HepG2 (cell line): ENCODE measurements around the gene GPRC5B. TPM values are rescaled to one million over a fixed set of nuclear protein-coding genes. Genes with fewer than 3 reads are reported as not detected.
A peak's percentile ranks its signal among the peaks of the same experiment; 100 is the strongest.

Experiments used
- BATF2 ChIP-seq: sonication (generic); formaldehyde crosslinking; IDR thresholded peaks from 2 replicates; pipeline ENCODE4 v1.8.0; 2022; ENCODE audit warnings: mild to moderate bottlenecking, missing genetic modification reagents, moderate library complexity
- GFI1 ChIP-seq: sonication (generic); formaldehyde crosslinking; IDR thresholded peaks from 2 replicates; pipeline ENCODE4 v1.5.0; 2020; ENCODE audit warnings: missing genetic modification reagents, mild to moderate bottlenecking, borderline replicate concordance
- GLMP ChIP-seq: sonication (generic); formaldehyde crosslinking; IDR thresholded peaks from 2 replicates; pipeline ENCODE4 v1.9.0; 2021; ENCODE audit warnings: missing genetic modification reagents, mild to moderate bottlenecking, borderline replicate concordance
- GRHL1 ChIP-seq: sonication (generic); formaldehyde crosslinking; conservative IDR thresholded peaks from 2 replicates; pipeline ENCODE4 v1.8.0; 2022; ENCODE audit warnings: missing genetic modification reagents
- IRX3 ChIP-seq: sonication (generic); formaldehyde crosslinking; IDR thresholded peaks from 2 replicates; pipeline ENCODE4 v1.8.1; 2023; ENCODE audit warnings: mild to moderate bottlenecking, low read depth, missing genetic modification reagents, borderline replicate concordance
- MAFF ChIP-seq: IDR thresholded peaks from 2 replicates; pipeline ENCODE4 v1.6.1; 2011; ENCODE audit warnings: low read depth, low read length, improper control_type of control experiment
- PHB2 ChIP-seq: fragments of 450-650 bp; IDR thresholded peaks from 2 replicates; pipeline ENCODE4 v1.6.1; 2018; ENCODE audit not compliant: partially characterized antibody
- SKI ChIP-seq: fragments of 450-650 bp; IDR thresholded peaks from one replicate; pipeline ENCODE4 v1.6.1; 2018; ENCODE audit warnings: mild to moderate bottlenecking; ENCODE audit not compliant: partially characterized antibody
- SNAI1 ChIP-seq: sonication (generic); formaldehyde crosslinking; IDR thresholded peaks from 2 replicates; pipeline ENCODE4 v1.5.0; 2020; ENCODE audit warnings: mild to moderate bottlenecking, missing genetic modification reagents, borderline replicate concordance
- SP1 ChIP-seq, 2 experiments: fragments of 450-650 bp in 1 of 2; sonication (generic) in 1 of 2; formaldehyde crosslinking in 1 of 2; IDR thresholded peaks; 2 replicates each; pipeline versions ENCODE4 v1.4.0 to v1.6.1; 2016 to 2020; ENCODE audit warnings: missing genetic modification reagents in 1 of 2
- ZNF20 ChIP-seq: sonication (generic); formaldehyde crosslinking; IDR thresholded peaks from 2 replicates; pipeline ENCODE4 v1.4.0; 2020; ENCODE audit warnings: mild to moderate bottlenecking, moderate library complexity, missing genetic modification reagents
- ZNF503 ChIP-seq: sonication (generic); formaldehyde crosslinking; IDR thresholded peaks from 2 replicates; pipeline ENCODE4 v1.4.0; 2020; ENCODE audit warnings: missing genetic modification reagents
- ZNF567 ChIP-seq: sonication (generic); formaldehyde crosslinking; IDR thresholded peaks from 2 replicates; pipeline ENCODE4 v1.8.1; 2023; ENCODE audit warnings: mild to moderate bottlenecking, missing genetic modification reagents, borderline replicate concordance
- ZNF629 ChIP-seq: sonication (generic); formaldehyde crosslinking; conservative IDR thresholded peaks from 2 replicates; pipeline ENCODE4 v1.5.0; 2020; ENCODE audit warnings: missing genetic modification reagents
- ZNF7 ChIP-seq: IDR thresholded peaks from 2 replicates; pipeline ENCODE4 v1.6.1; 2016; ENCODE audit warnings: missing biosample characterization, missing genetic modification reagents
- ZNF710 ChIP-seq: sonication (generic); formaldehyde crosslinking; IDR thresholded peaks from 2 replicates; pipeline ENCODE4 v1.5.0; 2020; ENCODE audit warnings: mild to moderate bottlenecking, missing genetic modification reagents, borderline replicate concordance
- ZSCAN22 ChIP-seq: sonication (generic); formaldehyde crosslinking; IDR thresholded peaks from 2 replicates; pipeline ENCODE4 v1.4.0; 2020; ENCODE audit warnings: mild to moderate bottlenecking, missing genetic modification reagents
- ZSCAN31 ChIP-seq: sonication (generic); formaldehyde crosslinking; IDR thresholded peaks from 2 replicates; pipeline ENCODE4 v1.5.0; 2020; ENCODE audit warnings: low read depth, mild to moderate bottlenecking, missing genetic modification reagents
- polyA plus RNA-seq, 8 experiments: library from polyadenylated mRNA; depleted of rRNA in 3 of 8; stranded (reverse) in 7 of 8; unstranded in 1 of 8; fragments of >200 nt; fragmentation: Illumina TruSeq in 4 of 8; extraction: Trizol in 4 of 8; gene quantifications; 2 replicates each; pipeline versions ENCODE4 v1.2.1 to v1.2.3, GENCODE V29; 2011 to 2016; ENCODE audit warnings: low read depth in 4 of 8, missing spikeins in 1 of 8, mixed read lengths in 1 of 8; ENCODE audit not compliant: insufficient read depth in 1 of 8
- total RNA-seq, 5 experiments: library from RNA; depleted of rRNA; stranded (reverse); fragments of >200 nt; fragmentation: Illumina TruSeq; extraction: Trizol; gene quantifications; 2 replicates each; pipeline ENCODE4 v1.2.3, GENCODE V29; 2016; ENCODE audit warnings: low read depth in 1 of 5

GPRC5B gene
- total and polyA plus RNA-seq, 2 of the 13 experiments (the other 11 are each of a cell fraction or from before 2014, with no cell fraction given): 0.46 to 0.53 TPM

- TF ChIP-seq ZNF710 (CRISPR knock-in tag) (no peak), BATF2 (no peak), SKI (no peak), ZNF567 (no peak), IRX3 (CRISPR knock-in tag) (no peak), GRHL1 (no peak), ZNF20 (CRISPR knock-in tag) (no peak), GLMP (CRISPR knock-in tag) (no peak), SNAI1 (CRISPR knock-in tag) (peak; percentile 13; the same call in 1 of the 2 replicates), ZNF629 (CRISPR knock-in tag) (no peak), ZSCAN22 (CRISPR knock-in tag) (no peak), MAFF (no peak), SP1 (IDR thresholded peaks at IDR 0.05) (no peak), SP1 (CRISPR knock-in tag; IDR thresholded peaks at IDR 0.05) (0 out of 2 replicates have a peak, but pooled peaks have one; percentile 38), ZNF503 (CRISPR knock-in tag) (no peak), ZNF7 (no peak), PHB2 (no peak), GFI1 (no peak), ZSCAN31 (CRISPR knock-in tag) (0 out of 2 replicates have a peak, but pooled peaks have one; percentile 40)
These were observed at the start of gene GPRC5B (continued) for GRCh38 chr16:19884611-19885450.
